HG03064 (cell line): Measurements from ENCODE around the gene MACO1.

Experiments used
- ATAC-seq: cut with Tn5 transposase; IDR thresholded peaks from one replicate; pipeline ENCODE4 v1.9.1; 2021; ENCODE audit warnings: low read depth; ENCODE audit not compliant: unreplicated experiment

MACO1 gene

GRCh38 chr1:25538191-25538767 is 107.6 kb downstream of the MACO1 start:
- no peak for ATAC-seq

DNA sequence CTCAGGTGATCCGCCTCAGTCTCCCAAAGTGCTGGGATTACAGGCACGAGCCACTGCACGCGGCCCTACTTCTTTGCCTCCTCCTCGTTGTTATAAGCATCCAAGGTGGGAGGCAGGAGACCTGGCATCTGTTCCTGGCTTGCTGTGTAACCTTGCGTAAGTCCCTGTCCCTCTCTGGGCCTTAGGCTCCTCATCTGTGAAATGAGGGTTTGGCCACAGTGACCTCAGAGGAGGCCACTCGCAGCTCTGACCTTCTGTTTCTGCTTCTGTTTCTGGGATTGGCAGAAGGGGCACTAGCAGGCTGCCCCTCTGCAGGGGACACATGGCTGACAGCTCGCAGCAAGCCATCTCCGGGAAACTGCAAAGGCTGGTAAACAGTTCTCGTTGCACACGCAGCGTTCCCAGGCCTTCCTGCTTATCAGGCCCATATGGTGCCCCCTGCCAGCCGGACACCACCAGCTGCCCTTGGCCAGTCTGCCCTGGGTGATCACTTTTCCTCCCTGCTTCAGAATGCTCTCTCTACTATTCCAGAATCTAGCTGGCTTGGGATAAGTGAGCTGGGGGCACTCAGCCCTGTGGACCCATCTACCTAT is 110.1 kb downstream of the MACO1 start:
- no peak for ATAC-seq

DNA sequence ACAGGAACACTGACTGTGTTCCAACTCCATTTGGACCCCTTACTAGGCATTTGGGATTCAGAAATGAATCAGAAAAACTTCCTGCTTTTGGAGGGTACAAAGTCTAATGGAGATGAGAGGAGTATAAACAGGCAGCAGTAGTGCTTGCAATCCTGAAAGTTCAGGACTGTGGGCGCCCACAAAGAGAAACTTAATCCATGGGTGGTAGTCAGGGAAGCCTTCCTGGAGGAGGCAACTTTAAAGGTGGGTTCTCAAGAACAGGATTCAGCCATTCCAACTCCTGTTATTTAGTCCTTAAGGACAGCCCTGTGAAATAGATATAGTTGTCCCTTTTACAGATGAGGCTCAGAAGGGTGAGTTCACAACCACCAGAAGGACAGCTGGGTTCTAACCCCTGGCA is 110.7 kb downstream of the MACO1 start:
- ATAC-seq: no peak

- no peak for ATAC-seq
These were observed 111.4 kb downstream of the MACO1 start for GRCh38 chr1:25541889-25542658.

DNA sequence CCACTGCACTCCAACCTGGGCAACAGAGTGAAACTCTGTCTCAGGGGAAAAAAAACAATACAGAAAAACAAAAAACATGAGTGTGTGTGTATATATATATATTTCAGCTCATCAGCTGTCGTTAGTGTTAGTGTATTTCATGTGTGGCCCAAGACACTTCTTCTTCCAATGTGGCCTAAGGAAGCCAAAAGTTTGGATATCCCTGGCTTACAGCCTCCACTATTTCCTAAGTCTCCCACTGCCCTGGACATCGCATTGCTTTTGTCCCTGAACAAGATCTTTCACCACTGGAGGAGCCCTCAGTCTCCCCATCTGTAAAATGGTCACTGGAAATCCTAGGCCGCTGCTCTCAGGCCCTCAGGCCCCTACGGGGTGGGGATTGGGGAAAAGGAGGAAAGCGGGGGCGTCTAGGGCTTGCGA is 112.3 kb downstream of the MACO1 start:
- no peak for ATAC-seq

DNA sequence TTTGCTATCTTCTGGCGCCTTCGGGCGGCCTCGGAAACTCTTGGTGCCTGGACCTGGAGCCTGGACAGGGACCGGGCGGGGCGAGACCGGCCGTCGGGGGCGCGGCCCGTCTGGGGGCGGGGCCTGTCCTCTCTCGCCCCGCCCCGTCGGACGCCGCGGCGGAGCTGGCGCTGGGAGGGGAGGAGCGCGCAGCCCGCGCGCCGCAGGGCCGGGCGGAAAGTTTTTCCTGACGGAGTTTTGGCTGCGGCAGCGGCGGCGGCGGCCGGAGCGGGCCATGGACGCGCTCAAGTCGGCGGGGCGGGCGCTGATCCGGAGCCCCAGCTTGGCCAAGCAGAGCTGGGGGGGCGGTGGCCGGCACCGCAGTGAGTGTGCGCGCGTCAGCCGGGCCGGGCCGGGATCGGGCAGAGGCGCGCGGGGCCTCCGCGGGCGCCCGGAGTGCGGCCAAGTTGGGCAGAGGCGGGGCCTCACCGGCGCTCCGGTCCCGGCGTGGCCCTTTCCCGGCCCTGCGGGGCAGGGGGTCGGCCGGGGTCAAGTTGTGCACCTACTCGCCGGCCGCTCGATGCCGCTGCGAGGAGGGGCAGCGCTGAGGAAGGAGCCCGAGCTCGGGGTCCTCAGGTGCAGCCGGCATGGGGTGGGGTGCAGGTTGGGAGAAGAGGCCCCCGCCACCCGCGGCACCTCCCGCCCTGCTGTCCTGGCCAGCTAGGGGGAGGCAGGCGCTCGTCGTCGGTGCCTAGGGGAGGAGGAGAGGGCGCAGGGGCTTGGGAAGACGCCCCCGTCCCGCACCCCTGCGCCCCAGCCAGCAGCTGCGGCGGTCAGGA is 112.9 kb downstream of the MACO1 start, which contains the start of gene LDLRAP1:
LDLRAP1 (plus strand) TSS at position 182 of the 818 bp plus-strand sequence; CDS start at position 275, 93 bp downstream.
- no peak for ATAC-seq

DNA sequence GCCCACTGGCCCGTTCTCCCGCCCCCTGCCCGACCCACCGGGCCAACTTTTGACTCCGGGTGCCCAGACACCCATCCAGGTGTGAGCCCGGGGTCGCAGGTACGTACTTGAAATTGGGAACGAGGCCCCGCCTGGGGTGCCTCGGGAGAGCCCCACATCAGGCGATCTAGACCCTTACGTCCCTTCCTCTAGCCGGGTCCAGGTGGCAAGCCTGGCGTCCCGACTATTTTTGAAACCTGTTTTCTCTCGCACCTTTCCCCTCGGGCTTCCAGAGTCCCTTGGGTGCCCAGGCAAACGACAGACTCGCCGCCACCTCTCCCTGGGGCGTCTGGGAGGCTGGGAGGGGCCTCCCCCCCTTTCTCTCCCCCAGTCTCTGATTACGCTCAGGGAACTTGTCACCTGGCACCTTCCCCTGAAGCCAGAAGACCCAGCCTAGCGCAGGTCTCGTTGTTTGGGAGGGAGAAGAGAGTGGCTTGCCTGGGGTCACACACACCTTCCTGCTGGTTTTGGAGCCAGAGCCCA is 113.6 kb downstream of the MACO1 start:
- no peak for ATAC-seq

- ATAC-seq: no peak
These were observed 114.1 kb downstream of the MACO1 start for GRCh38 chr1:25544819-25545218.

DNA sequence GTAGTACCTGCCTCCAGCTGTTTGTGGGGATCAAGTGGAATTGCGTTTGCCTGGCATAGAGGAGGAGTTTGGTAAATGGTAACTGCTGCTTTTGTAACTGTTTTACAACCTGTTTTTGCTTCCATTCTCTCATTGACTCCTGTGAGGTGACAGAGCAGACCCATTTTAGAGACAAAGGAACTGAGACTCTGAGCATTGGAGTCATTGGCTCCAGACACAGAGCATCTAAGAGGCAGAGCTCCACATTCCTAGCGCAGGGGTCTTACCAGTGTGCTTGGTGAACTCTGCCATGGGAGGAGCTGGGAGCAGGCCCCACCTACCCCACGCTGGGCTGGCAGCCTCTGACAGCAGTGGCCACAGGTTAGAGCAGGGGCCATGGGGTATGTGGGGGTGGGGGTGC is 115.1 kb downstream of the MACO1 start:
- ATAC-seq: no peak

DNA sequence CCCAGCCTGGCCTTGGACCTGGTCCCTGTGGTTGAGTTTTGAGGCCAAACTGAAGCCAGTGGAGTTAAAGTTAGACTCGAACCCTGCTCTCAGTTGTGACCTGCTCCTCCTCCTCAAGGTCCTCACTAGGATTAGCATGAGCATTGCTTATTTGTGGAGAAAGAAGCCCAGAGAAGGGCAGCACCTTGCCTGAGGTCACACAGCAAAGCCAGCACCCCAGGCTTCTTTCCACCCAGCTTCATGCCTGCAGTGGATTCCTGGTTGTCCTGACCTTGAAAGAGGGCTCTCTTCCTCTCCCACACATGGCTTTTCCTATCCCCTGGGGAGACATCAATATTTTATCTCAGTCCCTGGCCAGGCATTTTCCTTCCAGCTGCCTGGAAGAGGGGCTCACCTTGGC is 115.5 kb downstream of the MACO1 start:
- ATAC-seq: no peak

- no peak for ATAC-seq
These were observed 117.9 kb downstream of the MACO1 start for GRCh38 chr1:25548601-25549000.

DNA sequence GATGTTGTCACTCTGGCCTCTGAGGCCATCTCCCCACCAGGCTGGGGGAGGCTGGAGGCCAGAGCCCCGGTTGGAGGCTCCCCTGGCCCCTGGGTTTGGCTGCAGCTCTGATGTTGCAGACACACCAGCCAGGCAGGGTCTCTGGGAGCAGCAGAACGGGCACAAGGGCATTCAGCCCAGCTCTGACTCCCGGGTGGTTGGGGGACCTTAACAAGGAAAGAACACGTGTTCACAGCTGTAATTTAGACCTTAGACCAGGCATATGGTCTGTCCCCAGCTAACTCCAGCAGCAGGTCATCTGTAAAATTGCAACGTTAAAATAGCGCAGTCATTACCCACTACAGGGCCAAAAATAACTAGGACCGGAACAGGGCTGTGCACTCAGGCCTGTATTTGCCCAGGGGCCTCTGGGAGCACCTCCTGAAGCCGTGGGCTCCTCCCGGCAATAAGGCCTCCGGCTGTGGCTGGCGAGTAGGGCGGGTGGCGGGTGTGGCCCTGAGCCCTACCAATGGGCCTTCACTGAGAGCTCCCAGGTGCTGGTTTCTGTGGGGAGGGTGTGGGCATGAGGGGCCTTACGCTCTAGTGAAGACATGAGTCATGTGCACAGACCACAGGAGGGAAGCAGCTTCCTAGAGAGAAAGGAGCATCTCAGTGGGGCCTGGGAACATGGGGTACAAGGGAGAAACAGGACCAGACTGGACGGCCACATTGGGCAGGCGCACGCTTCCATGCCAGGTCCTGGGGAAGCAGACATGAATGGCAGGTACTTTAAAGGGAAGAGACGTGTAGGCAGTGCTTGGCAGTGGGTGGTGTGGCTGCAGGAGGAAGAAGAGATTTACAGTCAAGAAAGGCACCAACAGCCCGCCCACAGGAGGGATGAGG is 118.8 kb downstream of the MACO1 start:
- peak; percentile 75 for ATAC-seq
